ENCODE results near the gene KLHDC4. TPM values are rescaled to one million over a fixed set of nuclear protein-coding genes. Genes with fewer than 3 reads are reported as not detected.

Gene KLHDC4
- total RNA-seq, 1 experiment from 2014 or later = 76.2 TPM

GRCh38 chr16:87671715-87672270 lies 94.0 kb downstream of the KLHDC4 start:
- Mint-ChIP-seq H3K9me3 (no peaks in the 10 kb centered on the region), H3K4me1 (peaks cover 8 to 21% of the 10 kb centered on the region in 2 experiments), H3K27ac (peak overlapping the region in 1 of 3 experiments; percentile 50; a peak in 3 of 7 replicates), H3K27me3 (ENCODE audit: low read depth) (no peaks in the 10 kb centered on the region), H3K4me3 (no peak overlapping the region), H3K36me3 (ENCODE audit: insufficient read depth in 1 of 3, low read depth in 3 of 3) (no peaks in the 10 kb centered on the region)
- H3K23ac ChIP-seq (ENCODE audit: insufficient read length, low read depth, low read length) = no peak overlapping the region
- no peak for DNase-seq
- no peaks in the 10 kb centered on the region for H4K20me1 ChIP-seq (ENCODE audit: control insufficient read depth, insufficient read depth, insufficient read length)
- H3K9me3 ChIP-seq (ENCODE audit: control insufficient read depth, low read depth, low read length) = no peaks in the 10 kb centered on the region
- no peak overlapping the region for H3T11ph ChIP-seq (ENCODE audit: low read length)
- no peak overlapping the region for H3K4me2 ChIP-seq (ENCODE audit: insufficient read depth, insufficient read length, low read length)
- H2AFZ ChIP-seq (ENCODE audit: low read length) = no peak overlapping the region
- no peaks in the 10 kb centered on the region for H3K79me1 ChIP-seq (ENCODE audit: insufficient read depth, low read depth, low read length, poor library complexity, severe bottlenecking)
- H3K4ac ChIP-seq (ENCODE audit: low read depth, low read length) = no peak overlapping the region
- no peak overlapping the region for H2AK5ac ChIP-seq (ENCODE audit: insufficient read length, low read length)
- H4K91ac ChIP-seq (ENCODE audit: insufficient read length, low read depth, low read length) = no peak overlapping the region
- H2BK120ac ChIP-seq (ENCODE audit: low read depth, low read length, poor library complexity, severe bottlenecking) = no peak overlapping the region
- no peaks in the 10 kb centered on the region for H3K79me2 ChIP-seq (ENCODE audit: insufficient read depth, low read length)
- H3K27me3 ChIP-seq (ENCODE audit: insufficient read depth, low read length) = no peaks in the 10 kb centered on the region
- no peak overlapping the region for H3K18ac ChIP-seq (ENCODE audit: insufficient read length, low read depth, low read length)
- no peak overlapping the region for H3K56ac ChIP-seq (ENCODE audit: insufficient read length, low read depth, low read length)
- no peaks in the 10 kb centered on the region for H3K4me1 ChIP-seq (ENCODE audit: insufficient read depth, low read length)
- H2BK20ac ChIP-seq (ENCODE audit: low read depth, low read length, poor library complexity, severe bottlenecking) = no peak overlapping the region
- no peak overlapping the region for H3K9ac ChIP-seq (ENCODE audit: extremely low read depth, insufficient read length, low read length)
- no peak for TF ChIP-seq CTCF (conservative IDR thresholded peaks at IDR 0.05)
- H3K14ac ChIP-seq (ENCODE audit: insufficient read depth, low read length) = no peak overlapping the region
- WGBS (ENCODE audit: extremely low coverage, insufficient read length, low lambda C conversion rate) = no CpG with 5 or more reads among the region's 20 CpGs
- H2BK15ac ChIP-seq (ENCODE audit: low read depth, low read length) = no peak overlapping the region
- no peak overlapping the region for H2BK12ac ChIP-seq (ENCODE audit: insufficient read length, low read depth, low read length)
- H3K23me2 ChIP-seq (ENCODE audit: insufficient read length, low read depth, low read length, poor library complexity, severe bottlenecking) = peaks cover 4% of the 10 kb centered on the region
- H3K27ac ChIP-seq (ENCODE audit: insufficient read length, low read depth, low read length) = no peak overlapping the region
- H4K5ac ChIP-seq (ENCODE audit: insufficient read length, low read depth, low read length) = no peak overlapping the region
- H4K8ac ChIP-seq (replicated peaks; ENCODE audit: insufficient read length, low read depth, low read length) = no peak overlapping the region
- H2BK5ac ChIP-seq (ENCODE audit: insufficient read length, low read length) = no peak overlapping the region

Measured in H9 (cell line).